ENCODE results near the gene UBE3B. TPM values are rescaled to one million over a fixed set of nuclear protein-coding genes. Genes with fewer than 3 reads are reported as not detected.

Gene UBE3B
- total RNA-seq, 1 donor from 2014 or later: 34.4 TPM

DNA sequence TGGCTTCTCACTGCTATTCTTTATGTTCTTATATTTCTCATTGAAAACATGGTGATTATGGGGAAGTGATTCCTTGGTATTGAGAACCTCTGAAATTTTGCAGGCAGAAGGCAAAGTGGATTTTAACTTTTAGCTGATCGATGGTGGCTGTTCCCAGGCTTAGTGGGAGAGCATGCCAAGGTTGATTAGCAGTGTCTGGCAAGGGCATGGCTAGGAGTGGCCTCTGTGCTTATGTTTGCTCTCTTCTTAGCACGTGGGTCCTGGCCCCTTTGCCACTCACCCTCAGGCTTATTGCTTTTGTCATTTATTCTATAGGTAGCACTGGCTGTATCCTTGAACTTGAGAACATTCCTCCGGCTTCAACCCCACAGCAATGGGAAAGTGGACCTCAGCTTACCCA lies 98.2 kb downstream of the UBE3B start:
- TF ChIP-seq, protein P1, sequence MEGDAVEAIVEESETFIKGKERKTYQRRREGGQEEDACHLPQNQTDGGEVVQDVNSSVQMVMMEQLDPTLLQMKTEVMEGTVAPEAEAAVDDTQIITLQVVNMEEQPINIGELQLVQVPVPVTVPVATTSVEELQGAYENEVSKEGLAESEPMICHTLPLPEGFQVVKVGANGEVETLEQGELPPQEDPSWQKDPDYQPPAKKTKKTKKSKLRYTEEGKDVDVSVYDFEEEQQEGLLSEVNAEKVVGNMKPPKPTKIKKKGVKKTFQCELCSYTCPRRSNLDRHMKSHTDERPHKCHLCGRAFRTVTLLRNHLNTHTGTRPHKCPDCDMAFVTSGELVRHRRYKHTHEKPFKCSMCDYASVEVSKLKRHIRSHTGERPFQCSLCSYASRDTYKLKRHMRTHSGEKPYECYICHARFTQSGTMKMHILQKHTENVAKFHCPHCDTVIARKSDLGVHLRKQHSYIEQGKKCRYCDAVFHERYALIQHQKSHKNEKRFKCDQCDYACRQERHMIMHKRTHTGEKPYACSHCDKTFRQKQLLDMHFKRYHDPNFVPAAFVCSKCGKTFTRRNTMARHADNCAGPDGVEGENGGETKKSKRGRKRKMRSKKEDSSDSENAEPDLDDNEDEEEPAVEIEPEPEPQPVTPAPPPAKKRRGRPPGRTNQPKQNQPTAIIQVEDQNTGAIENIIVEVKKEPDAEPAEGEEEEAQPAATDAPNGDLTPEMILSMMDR (IDR thresholded peaks at IDR 0.05; ENCODE audit: insufficient read depth, low read depth, low read length): no peak
- TF ChIP-seq EZH2 (IDR thresholded peaks at IDR 0.05; ENCODE audit: insufficient read depth, low read length): no peak

DNA sequence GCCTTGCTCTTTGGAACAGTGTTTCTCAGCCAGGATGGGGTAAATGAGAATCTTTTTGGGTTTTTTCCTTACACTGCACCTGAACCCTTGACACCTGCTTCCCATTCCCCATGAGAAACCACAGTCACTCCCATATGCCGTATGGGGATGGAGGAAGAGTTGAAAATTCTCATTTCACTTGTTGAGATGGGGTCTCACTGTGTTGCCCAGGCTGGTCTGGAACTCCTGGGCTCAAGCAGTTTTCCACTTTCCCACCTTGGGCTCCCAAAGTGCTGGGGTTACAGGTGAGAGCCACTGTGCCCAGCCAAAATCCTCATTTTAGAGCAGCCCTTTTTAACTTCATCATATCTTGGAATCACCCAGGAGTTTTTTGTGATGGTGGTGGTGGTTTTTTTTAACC lies 99.9 kb downstream of the UBE3B start:
- Histone ChIP-seq H3K9me3 (ENCODE audit: insufficient read depth, low read depth, low read length) (no peaks in the 10 kb centered on the region), H3K4me1 (ENCODE audit: insufficient read depth, low read length) (peaks cover 11% of the 10 kb centered on the region), H3K9ac (ENCODE audit: low read length) (no peak overlapping the region), H3K36me3 (ENCODE audit: insufficient read depth, low read length) (peaks cover 19% of the 10 kb centered on the region), H3K4me2 (ENCODE audit: low read length) (no peak overlapping the region), H2AFZ (ENCODE audit: low read depth, low read length) (no peak overlapping the region), H3K79me2 (ENCODE audit: insufficient read depth, low read length) (peaks cover 8% of the 10 kb centered on the region), H3K27me3 (ENCODE audit: insufficient read depth, low read length) (no peaks in the 10 kb centered on the region), H3K27ac (ENCODE audit: low read depth, low read length) (no peak overlapping the region), H4K20me1 (ENCODE audit: insufficient read depth, low read length) (no peaks in the 10 kb centered on the region), H3K4me3 (ENCODE audit: insufficient read depth, low read depth, low read length) (no peak overlapping the region)
- H3K27ac Mint-ChIP-seq (ENCODE audit: unreplicated experiment): no peak overlapping the region
- DNase-seq (ENCODE audit: low read depth) (no peak), FAIRE-seq (no peak)
- H3K27me3 Mint-ChIP-seq (ENCODE audit: low read depth, unreplicated experiment): no peaks in the 10 kb centered on the region
- no peak overlapping the region for H3K4me3 Mint-ChIP-seq (ENCODE audit: unreplicated experiment)
- H3K36me3 Mint-ChIP-seq (ENCODE audit: low read depth, unreplicated experiment): peaks cover 13% of the 10 kb centered on the region
- H3K9me3 Mint-ChIP-seq (ENCODE audit: unreplicated experiment): no peaks in the 10 kb centered on the region
- TF ChIP-seq, protein P1 (IDR thresholded peaks at IDR 0.05; ENCODE audit: insufficient read depth, low read depth, low read length): no peak
- TF ChIP-seq EZH2 (IDR thresholded peaks at IDR 0.05; ENCODE audit: insufficient read depth, low read length): no peak
- H3K4me1 Mint-ChIP-seq (ENCODE audit: low read depth, unreplicated experiment): peaks cover 7% of the 10 kb centered on the region

More for the DNA sequence above, 98.2 kb downstream of the UBE3B start:
- H3K4me3 Mint-ChIP-seq (ENCODE audit: unreplicated experiment): no peak overlapping the region
- no peaks in the 10 kb centered on the region for H3K27me3 Mint-ChIP-seq (ENCODE audit: low read depth, unreplicated experiment)
- no peak for DNase-seq (ENCODE audit: low read depth)
- Histone ChIP-seq H3K27me3 (ENCODE audit: insufficient read depth, low read length) (no peaks in the 10 kb centered on the region), H3K4me3 (ENCODE audit: insufficient read depth, low read depth, low read length) (no peak overlapping the region), H3K9ac (ENCODE audit: low read length) (no peak overlapping the region), H3K79me2 (ENCODE audit: insufficient read depth, low read length) (peaks cover 8% of the 10 kb centered on the region), H3K27ac (ENCODE audit: low read depth, low read length) (no peak overlapping the region), H3K36me3 (ENCODE audit: insufficient read depth, low read length) (peaks cover 19% of the 10 kb centered on the region), H2AFZ (ENCODE audit: low read depth, low read length) (no peak overlapping the region), H3K9me3 (ENCODE audit: insufficient read depth, low read depth, low read length) (no peaks in the 10 kb centered on the region), H3K4me2 (ENCODE audit: low read length) (no peak overlapping the region), H3K4me1 (ENCODE audit: insufficient read depth, low read length) (peaks cover 11% of the 10 kb centered on the region), H4K20me1 (ENCODE audit: insufficient read depth, low read length) (no peaks in the 10 kb centered on the region)
- H3K36me3 Mint-ChIP-seq (ENCODE audit: low read depth, unreplicated experiment): peaks cover 9% of the 10 kb centered on the region
- H3K4me1 Mint-ChIP-seq (ENCODE audit: low read depth, unreplicated experiment): no peaks in the 10 kb centered on the region
- H3K27ac Mint-ChIP-seq (ENCODE audit: unreplicated experiment): no peak overlapping the region
- H3K9me3 Mint-ChIP-seq (ENCODE audit: unreplicated experiment): no peaks in the 10 kb centered on the region
- FAIRE-seq: no peak

DNA sequence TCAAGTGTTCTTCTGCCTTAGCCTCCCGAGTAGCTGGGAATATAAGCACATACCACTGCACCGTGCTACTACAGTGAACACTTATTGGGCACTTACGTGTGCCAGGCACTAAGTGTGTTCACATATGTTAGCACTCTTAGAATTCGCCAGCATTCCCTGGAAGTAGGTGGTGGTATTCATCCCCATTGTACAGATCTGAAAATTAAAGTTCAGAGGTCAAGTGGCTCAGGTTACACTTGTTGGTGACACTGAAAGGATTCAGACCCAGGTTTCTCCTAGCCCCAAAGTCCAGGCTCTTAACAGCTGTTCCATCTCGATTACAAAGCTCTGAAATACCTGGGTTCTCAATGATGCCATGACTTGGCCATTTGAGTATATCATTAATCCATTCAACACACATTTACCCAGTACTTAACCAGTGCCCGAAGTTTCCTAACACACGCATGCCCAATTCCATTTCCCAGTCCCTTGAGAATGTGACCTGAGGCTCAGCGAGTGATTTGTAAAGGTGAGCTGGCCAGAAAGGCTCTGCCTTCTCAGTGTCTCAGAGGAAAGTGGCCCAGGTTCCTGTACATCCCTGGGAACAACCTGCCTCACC lies 101.0 kb downstream of the UBE3B start:
- Mint-ChIP-seq H3K9me3 (ENCODE audit: unreplicated experiment) (no peaks in the 10 kb centered on the region), H3K4me1 (ENCODE audit: low read depth, unreplicated experiment) (peaks cover 7% of the 10 kb centered on the region), H3K27me3 (ENCODE audit: low read depth, unreplicated experiment) (no peaks in the 10 kb centered on the region), H3K4me3 (ENCODE audit: unreplicated experiment) (no peak overlapping the region), H3K27ac (ENCODE audit: unreplicated experiment) (no peak overlapping the region), H3K36me3 (ENCODE audit: low read depth, unreplicated experiment) (peaks cover 13% of the 10 kb centered on the region)
- H3K27ac ChIP-seq (ENCODE audit: low read depth, low read length): no peak overlapping the region
- no peaks in the 10 kb centered on the region for H4K20me1 ChIP-seq (ENCODE audit: insufficient read depth, low read length)
- no peak overlapping the region for H3K4me3 ChIP-seq (ENCODE audit: insufficient read depth, low read depth, low read length)
- H2AFZ ChIP-seq (ENCODE audit: low read depth, low read length): no peak overlapping the region
- DNase-seq (ENCODE audit: low read depth) (no peak), FAIRE-seq (no peak)
- TF ChIP-seq EZH2 (IDR thresholded peaks at IDR 0.05; ENCODE audit: insufficient read depth, low read length): no peak
- TF ChIP-seq, protein P1 (IDR thresholded peaks at IDR 0.05; ENCODE audit: insufficient read depth, low read depth, low read length): no peak
- peaks cover 8% of the 10 kb centered on the region for H3K79me2 ChIP-seq (ENCODE audit: insufficient read depth, low read length)
- H3K4me2 ChIP-seq (ENCODE audit: low read length): no peak overlapping the region
- no peaks in the 10 kb centered on the region for H3K27me3 ChIP-seq (ENCODE audit: insufficient read depth, low read length)
- H3K9ac ChIP-seq (ENCODE audit: low read length): no peak overlapping the region
- H3K9me3 ChIP-seq (ENCODE audit: insufficient read depth, low read depth, low read length): no peaks in the 10 kb centered on the region
- peaks cover 11% of the 10 kb centered on the region for H3K4me1 ChIP-seq (ENCODE audit: insufficient read depth, low read length)
- H3K36me3 ChIP-seq (ENCODE audit: insufficient read depth, low read length): peaks cover 19% of the 10 kb centered on the region
